GM19452 (cell line): Measurements from ENCODE around the gene UNC5C.

Source experiments
- ATAC-seq: cut with Tn5 transposase; IDR thresholded peaks from one replicate; pipeline ENCODE4 v1.9.1; 2021; ENCODE audit not compliant: unreplicated experiment

Gene UNC5C

DNA sequence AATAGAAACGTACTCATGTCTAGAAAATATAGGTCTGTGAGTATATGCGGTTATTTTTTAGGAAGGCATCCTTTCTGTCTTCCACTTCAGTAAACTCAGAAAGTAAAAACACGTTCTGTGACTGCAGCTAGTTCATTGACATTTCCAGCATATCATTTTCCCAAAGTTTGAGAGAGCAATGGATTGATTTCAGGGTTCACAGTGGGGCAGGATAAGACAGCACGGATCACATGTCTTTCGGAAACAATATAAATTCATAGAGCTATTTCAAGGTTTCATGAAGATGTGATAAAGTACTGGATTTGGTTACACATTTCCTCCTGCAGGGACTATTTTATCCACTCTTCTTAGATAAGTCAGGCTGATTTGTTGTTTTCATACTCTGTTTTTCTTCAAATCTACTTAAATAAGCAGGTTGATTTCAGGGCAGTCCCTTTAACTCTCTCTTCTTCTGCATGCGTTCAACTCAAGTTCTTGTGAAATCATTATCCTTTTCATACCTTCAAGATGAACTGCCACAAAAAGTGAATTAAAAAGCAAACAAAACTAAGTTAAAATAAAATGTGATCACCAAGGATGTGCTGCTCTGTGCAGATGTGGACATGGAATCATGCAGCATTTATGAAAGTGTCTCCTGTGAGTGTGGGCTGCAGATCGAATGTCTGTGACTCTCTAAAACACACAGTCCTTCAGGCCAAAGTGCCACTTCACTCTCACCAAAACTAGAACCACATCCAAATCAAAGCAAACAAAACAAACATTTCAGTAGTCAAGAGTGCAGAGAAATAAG lies 187.7 kb downstream of the UNC5C start:
- ATAC-seq = no peak

DNA sequence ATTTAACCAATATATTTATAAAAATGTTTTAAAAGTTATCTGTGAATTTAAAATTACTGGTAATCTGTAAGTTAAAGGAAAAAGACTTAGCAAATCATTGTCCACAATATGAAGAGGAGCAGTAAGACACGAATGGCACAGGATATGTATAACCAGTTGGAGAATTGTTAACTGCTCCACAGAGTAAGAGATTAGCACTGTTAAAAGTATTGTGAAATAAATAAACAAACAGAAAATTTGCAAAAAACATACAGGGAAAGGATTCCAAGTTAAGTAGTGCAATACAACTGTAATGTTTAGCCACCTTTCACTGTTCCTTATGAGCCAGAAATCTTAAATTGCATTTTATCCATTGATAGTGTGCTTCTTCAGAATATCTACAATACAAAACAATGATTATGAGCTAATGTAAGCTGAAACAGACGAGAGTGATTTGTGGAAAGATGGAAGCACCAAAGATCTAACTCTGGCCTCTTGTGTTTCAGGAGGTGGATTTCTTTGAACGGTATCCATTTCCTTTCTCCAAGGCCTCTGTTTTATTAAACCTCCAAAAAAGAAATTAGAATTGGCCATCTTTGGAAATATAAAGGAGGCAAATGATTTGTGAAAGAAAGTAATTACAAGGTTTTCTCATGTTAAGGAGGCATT lies 188.4 kb downstream of the UNC5C start:
- ATAC-seq = no peak

DNA sequence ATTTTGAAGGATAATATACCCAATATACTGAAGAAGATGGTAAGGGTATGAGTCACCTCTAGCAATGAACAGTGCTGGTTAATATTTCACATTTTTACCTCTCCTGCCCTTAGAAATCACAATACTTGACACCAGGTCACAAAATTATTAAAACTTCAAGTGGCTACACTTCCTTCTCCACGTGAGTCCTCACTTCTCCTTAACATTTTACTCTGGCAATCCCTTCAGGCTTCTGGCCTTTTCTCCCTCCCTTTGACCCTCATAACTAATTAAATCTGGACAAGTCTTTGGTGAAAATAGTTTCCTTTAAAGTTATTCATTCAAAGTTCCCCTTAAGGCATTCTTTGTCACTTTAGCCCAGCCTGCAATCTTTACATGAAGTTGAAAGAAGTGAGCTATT lies 190.4 kb downstream of the UNC5C start:
- ATAC-seq = no peak

DNA sequence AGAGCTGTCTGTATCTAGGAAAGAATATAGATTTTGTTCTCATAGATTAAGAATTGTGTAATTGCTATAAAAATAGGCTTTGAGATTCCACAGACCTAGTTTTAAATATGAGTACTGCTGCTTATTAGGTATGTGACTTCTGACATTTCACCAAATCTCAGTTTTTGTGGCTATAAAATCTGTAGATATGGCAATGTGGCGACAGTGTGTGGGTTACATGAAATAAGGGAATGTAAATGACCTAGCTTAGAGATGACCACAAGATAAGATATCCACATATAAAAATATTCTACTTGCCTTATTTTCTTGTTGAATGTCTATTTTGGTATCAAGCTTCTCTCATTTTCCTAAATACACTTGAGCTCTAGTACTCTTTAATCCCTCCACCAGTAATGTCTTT lies 193.8 kb downstream of the UNC5C start:
- no peak for ATAC-seq

DNA sequence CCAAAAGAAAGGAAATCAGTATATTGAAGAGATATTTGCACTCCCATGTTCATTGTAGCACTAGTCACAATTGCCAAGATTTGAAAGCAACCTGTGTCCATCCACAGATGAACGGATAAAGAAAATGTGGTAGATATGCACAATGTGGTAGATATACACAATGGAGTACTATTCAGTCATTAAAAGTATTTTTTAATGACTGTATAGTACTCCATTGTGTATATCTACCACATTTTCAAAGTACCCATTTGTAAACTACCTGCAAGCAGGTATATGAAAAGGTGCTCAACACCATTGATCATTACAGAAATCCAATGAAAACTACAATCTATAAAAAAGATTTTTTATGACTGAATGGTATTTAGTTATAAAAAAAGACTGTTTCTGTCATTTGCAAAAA lies 200.4 kb downstream of the UNC5C start:
- ATAC-seq = no peak

DNA sequence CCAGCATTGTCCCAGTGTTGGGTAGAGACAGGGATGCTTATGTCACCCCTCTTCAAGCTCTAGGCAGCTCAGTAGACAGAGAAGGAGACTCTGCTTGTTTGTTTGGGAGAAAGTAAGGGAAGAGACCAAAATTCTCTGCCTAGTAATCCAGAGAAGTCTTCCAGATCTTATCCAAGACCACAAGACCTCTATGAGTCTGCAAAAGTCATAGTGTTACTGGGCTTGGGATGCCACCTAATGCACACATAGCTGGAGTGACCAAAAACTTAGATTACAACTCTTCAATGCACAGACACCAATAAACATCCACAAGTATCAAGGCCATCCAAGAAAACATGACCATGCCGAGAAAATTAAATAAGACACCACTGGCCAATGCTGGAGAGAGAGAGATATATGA lies 205.5 kb downstream of the UNC5C start:
- no peak for ATAC-seq

DNA sequence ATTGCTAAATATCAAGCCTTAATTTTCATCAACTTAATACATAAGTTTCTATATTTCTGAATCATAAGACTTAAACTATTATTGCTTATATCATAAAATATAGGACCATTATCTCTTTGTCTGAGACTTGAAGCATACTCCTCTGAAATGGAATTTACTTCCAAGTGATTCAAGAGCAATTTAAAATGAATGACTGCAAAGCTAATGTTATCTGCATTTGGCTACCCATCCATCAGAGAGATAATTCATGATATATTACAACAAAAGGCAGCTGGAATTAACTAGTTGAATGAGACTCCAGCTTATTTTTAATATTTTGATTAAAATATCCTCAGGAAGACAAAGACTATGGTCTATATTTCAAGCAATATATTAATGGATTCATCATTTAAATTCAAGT lies 208.6 kb downstream of the UNC5C start:
- no peak for ATAC-seq

DNA sequence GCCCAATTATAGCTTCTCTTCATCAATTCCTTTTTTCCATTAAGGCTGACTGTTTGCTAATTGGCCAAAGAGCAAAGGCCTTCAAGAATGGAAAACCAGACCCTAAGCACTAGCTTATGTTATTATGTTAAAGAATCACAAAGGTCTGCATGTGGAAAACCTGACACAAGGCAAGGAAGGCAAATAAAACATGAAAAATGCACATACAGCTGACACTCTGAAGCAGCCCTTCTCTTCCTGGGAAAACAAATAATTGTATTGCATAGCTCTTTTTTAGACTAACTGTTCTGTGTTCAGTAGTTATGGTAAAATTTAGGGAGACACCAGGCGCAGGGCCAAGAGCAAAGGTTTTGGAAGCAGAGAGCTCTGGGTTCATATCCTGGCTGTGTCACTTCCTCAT lies 223.1 kb downstream of the UNC5C start:
- ATAC-seq = no peak

DNA sequence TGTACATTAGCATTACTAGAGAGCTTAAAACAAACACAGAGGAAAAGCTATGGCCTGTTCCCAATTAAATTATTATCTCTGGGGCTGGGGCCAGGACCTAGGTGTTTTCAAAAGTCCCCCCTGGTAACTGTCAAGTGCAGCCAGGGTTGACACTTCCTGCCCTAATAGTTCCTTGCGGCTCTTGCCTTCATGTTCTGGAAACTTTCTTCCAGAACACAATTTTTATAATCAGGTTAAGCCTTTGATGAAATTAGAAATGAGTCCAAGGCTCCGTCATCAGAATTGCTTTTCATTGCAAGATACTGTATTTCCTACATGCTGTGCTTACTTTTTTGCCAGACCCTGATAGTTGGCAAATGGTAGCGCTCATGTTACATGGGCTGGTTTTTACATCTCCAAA lies 229.6 kb downstream of the UNC5C start:
- ATAC-seq = no peak

DNA sequence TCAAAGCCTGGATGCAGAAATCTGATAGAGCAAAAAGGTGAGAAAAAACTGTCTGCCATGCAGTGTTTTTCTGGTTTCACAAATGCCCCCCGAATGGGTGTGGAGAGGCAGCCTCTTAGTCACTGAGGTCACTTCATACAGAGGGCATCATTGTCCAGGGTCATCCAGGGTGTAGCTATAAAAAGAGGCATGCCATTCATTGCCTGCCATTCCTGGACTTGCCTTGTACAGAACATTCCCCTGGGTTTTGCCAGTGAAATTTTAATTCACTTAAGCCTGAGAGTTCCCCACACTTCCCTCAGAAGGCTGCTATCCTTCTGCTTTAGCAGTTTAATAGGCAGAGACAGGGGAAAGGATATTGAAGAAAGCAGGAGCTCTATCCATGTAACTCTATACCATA lies 230.3 kb downstream of the UNC5C start:
- no peak for ATAC-seq

DNA sequence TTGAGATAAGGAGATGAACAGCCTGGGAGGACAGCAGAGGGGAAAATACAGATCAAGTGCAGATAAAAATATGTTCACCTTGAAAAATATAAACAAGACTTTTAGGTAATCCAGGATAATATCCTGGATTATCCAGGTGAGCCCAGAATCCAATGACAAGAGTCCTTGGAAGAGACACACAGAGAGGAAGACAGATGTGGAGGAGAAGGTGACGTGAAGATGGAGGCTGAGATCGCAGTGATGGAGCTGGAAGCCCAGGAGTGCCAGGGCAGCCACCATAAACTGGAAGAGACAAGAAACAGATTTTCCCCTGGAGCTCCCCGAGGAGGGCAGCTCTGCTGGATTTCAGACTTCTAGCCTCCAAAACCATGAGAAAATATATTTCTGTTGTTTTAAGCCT lies 230.7 kb downstream of the UNC5C start:
- no peak for ATAC-seq

DNA sequence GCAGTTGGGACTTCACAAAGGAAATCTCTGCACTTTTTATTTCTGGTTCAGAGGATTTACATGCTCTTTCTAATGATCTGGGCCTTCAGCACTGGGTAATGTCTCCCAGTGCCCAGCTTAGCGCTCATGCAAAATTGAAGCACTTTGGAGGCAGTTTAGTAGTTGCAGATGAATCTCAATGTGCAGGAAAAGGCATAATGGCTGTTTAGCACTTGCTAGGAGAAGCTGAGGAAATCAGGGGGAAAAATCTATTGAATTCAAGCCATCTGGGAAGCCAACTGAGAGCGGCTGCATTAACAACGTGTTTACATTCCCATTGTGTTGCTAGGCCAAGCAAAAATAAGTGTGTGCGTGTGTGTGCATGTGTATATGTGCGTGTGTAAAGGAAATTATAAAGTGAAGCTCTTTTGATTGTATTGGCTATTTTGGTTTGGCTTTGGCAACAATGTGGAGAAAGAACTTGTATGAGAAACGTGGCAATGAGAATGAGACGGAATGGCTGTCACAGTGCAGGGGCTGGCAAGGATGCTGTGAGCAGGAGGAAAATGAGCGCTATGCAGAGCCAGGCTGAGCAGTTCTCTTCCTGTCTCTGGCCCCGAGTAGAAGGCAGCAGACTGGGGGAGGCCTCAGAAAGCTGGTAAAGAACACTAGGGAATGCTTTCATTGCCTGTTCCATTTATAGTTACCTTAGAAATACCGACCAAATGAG lies 231.5 kb downstream of the UNC5C start:
- ATAC-seq = no peak

DNA sequence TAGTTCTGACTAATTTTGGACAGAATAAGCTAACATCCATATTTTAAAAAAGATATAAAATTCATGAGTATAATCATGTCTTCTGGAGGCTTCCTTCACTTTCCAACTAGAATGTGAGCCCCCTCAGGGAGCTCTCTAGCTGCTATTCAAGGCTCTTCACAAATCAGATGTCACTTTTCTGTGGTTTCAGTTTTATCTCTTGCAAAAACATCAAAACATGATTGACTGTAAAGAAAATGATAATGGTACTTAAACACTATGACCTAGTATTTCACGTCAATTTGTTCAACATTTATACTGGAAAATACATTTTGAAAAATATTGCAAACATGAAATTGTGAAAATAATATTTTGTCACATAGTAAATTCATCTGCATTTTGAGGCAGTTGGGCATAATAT lies 234.2 kb downstream of the UNC5C start:
- no peak for ATAC-seq

DNA sequence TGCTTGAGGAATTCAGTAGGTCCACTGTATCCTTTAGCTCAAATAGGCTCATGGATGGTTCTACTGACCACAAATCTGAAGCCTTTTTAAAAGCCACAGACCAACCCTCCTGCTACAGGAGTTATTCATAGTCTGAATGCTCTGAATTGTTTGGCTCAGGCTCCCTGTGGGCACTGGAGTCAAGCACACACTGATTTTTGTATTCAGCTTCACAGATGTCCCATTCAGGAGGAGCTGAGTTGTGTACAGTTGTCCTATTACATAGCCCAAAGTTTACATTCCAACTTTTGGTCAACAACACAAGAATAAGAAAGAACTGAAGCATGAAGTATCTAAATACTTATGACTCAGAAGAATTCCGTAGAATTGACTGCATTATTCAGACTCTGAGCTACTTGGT lies 243.9 kb downstream of the UNC5C start:
- no peak for ATAC-seq

DNA sequence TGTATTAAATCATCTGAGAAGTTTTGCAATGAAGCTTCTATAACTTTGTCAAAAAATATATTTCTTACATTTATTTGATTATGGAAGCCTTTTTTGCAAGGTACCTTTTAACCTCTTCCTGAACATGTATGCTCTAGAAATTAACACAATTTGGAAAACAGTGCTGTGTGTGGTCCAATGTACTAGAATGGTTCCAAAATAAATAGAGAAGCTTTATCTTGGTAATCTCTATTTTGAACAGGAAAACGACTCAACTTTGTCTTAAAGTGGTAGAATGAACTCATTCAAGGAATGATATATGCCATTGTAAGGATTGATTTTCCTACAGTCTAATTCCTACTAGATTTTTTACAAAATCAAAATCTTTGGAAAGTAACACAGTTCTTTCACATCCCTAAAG lies 248.5 kb downstream of the UNC5C start:
- no peak for ATAC-seq

DNA sequence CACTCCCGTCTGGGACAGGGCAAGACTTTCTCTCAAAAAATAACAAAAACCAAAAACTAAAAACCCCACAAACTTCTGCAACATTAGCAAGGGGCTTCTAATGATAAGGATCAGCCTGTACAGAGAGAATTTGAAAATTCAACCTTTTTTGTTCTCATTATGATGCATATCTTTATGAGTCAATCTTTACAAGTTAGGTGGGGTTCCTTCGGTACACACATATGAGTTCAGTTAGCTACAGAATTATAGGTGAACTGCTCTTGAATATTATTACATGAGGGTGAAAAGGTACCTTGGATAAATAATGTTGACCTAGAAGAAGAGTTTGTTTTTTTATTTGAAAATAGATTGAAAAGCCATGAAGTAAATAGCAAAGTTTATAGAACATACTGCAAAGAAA lies 252.7 kb downstream of the UNC5C start:
- ATAC-seq = no peak

DNA sequence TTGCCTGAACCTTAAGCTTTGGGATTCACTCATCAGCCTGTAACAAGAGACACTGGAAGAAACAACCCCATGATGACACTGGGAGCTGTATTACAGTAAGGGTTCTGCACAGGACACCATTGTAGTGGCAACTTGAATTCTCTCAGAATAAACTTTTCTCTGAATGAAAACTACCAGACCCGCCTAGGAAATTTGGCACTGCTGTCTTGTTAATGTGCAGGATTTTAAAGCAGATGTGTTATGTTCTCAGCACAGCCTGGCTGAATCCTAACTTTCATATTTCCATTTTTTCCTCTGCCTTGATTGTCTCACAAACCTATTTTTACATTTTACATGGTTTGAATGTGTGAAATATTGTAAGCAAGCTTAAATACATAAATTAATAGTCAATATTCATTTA lies 253.6 kb downstream of the UNC5C start:
- ATAC-seq = no peak

DNA sequence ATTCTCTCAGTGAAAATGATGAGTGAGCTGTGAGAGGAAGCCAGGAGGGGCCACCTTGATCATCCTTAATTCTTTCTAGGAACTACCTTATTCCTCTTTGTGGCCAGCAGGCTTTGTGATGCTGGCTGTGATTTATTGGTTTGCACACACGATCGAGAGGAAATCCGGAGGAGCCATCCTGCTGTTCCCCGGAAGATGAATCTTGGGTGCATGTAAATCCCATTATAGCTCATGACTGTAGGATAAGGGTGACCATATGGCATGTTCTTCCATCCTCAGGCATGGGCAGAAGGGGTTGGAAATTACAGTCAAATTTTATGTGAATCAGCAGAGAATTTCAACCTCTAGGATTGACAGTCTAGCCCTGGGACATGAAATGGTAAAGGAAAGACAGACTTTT lies 254.5 kb downstream of the UNC5C start:
- no peak for ATAC-seq

DNA sequence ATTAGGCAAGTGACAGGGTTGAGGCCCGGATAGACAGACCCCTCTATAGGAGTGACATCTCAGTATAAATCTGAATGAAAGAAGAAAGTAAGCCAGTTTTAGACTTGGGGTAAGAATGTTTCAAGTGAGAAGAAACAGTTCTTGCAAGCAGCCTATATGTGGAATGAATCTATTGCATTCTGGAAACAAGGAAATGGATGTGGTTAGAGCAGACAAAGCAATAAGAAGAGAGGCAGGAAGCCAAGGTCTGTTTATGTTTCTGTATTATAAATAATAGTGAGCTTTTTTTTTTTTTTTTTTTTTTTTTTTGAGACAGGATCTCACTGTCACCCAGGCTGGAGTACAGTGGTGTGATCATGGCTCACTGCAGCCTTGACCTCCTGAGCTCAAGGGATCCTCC lies 255.8 kb downstream of the UNC5C start:
- ATAC-seq = no peak

DNA sequence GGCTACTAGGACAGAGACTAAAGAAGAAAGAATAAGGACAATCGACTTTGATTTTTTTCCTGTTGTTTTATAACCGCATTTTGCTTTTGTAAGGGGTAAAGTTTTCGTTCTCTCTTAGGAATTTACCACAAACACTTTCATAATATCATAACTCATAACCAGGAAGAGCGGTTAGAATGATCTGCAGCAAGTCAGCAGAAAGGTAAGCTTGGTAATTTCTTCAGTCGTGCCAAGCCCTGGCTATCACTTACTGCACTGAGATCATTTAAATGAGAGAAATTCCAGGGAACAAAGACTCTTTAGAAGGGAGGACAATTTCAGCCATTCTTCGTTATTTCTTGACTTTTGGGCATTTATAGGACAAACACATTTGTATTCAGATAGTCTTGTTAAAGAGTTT lies 258.1 kb downstream of the UNC5C start:
- no peak for ATAC-seq

DNA sequence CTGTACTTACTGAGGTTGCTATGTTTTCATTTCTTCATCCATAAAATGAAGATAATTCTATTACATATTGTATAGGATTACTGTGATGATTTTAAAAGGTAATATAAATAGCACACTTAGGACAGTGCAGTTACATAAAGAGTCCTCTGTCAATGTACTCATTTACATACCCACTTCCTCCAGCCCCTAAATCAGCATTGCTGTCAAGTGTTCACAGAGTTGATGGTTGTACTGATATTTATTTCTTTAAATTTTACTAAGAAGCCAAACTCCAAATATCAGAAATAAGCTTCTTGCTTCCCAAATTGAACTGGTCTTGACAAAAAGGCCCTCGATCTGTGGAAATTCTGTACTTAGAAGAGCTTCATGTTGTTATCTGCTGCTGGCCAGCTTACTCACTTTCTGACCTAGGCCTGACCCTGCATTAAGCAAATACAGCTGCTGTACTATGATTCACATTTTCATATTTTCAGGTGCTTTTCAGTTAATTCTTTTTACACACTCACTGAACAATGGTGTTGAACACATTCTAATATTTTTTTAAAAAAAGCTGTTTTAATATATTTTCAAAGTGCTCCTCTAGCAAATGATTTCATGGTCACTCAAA lies 259.6 kb downstream of the UNC5C start:
- no peak for ATAC-seq

DNA sequence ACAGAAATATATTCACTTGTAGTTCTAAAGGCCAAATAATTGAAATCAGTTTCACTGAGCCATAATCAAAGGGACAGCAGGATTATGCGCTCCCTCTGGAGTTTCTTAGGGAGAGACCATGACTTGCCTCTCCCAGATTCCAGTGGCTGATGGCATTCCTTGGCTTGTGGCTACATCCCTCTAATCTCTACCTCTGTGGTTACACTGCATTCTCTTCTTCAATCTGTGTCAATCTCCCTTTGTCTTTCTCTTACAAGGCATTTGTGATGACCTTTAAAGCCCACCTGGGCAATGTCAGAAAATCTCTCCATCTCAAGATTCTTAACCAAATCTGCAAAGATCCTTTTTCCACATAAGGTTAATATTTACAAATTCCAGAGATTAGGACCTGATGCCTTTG lies 260.2 kb downstream of the UNC5C start:
- no peak for ATAC-seq
